ENCODE measurements around the gene WHAMM.
"Not testable (repeated sequence)": the region's sequence is repeated elsewhere in the genome, so short reads cannot be mapped to it uniquely, and the experiment has no call there.

WHAMM gene

GRCh38 chr15:82809308-82810060, at the start of gene WHAMM:
Gene WHAMM, plus strand, starts transcription at chr15:82809628. Its CDS starts 99 bp downstream, at chr15:82809727.
- H3K4me3 ChIP-seq (ENCODE audit: low read depth, low read length) = peak within 1 kb of the TSS; percentile 77
- H3K36me3 ChIP-seq = peaks cover 11% of the 10 kb centered on the region
- H3K27ac ChIP-seq = peak within 1 kb of the TSS; percentile 83
- no peaks in the 10 kb centered on the region for H3K27me3 ChIP-seq (ENCODE audit: insufficient read depth, low read depth, severe bottlenecking)
- no peak for TF ChIP-seq CTCF (IDR thresholded peaks at IDR 0.05; ENCODE audit: low read depth, low read length)
- no peaks in the 10 kb centered on the region for H3K9me3 ChIP-seq (ENCODE audit: severe bottlenecking)
- DNase-seq = peak; percentile 98

GRCh38 chr15:82763361-82764116, 45.9 kb upstream of the WHAMM start:
- no peak for TF ChIP-seq CTCF (IDR thresholded peaks at IDR 0.05; ENCODE audit: low read depth, low read length)
- Histone ChIP-seq H3K4me3 (ENCODE audit: low read depth, low read length) (no peak overlapping the region), H3K27ac (no peak overlapping the region), H3K27me3 (ENCODE audit: insufficient read depth, low read depth, severe bottlenecking) (no peaks in the 10 kb centered on the region), H3K36me3 (peaks cover 5% of the 10 kb centered on the region), H3K9me3 (ENCODE audit: severe bottlenecking) (no peaks in the 10 kb centered on the region)
- no peak for DNase-seq

GRCh38 chr15:82764117-82764490, 45.3 kb upstream of the WHAMM start:
- no peak overlapping the region for H3K4me3 ChIP-seq (ENCODE audit: low read depth, low read length)
- no peak for TF ChIP-seq CTCF (IDR thresholded peaks at IDR 0.05; ENCODE audit: low read depth, low read length)
- DNase-seq = no peak
- H3K27me3 ChIP-seq (ENCODE audit: insufficient read depth, low read depth, severe bottlenecking) = no peaks in the 10 kb centered on the region
- H3K9me3 ChIP-seq (ENCODE audit: severe bottlenecking) = no peaks in the 10 kb centered on the region
- no peak overlapping the region for H3K27ac ChIP-seq
- no peaks in the 10 kb centered on the region; the same call in 1 of the 2 replicates for H3K36me3 ChIP-seq

- no peaks in the 10 kb centered on the region for H3K27me3 ChIP-seq (ENCODE audit: insufficient read depth, low read depth, severe bottlenecking)
- no peak for TF ChIP-seq CTCF (IDR thresholded peaks at IDR 0.05; ENCODE audit: low read depth, low read length)
- no peak overlapping the region for H3K4me3 ChIP-seq (ENCODE audit: low read depth, low read length)
- H3K27ac ChIP-seq = no peak overlapping the region
- H3K36me3 ChIP-seq = no peaks in the 10 kb centered on the region; the same call in 1 of the 2 replicates
- no peak for DNase-seq
- H3K9me3 ChIP-seq (ENCODE audit: severe bottlenecking) = no peaks in the 10 kb centered on the region
Measured at GRCh38 chr15:82764740-82765139, 44.7 kb upstream of the WHAMM start.

GRCh38 chr15:82766201-82766600, 43.2 kb upstream of the WHAMM start:
- not testable (repeated sequence) for H3K36me3 ChIP-seq; H3K4me3 ChIP-seq (ENCODE audit: low read depth, low read length); DNase-seq; H3K9me3 ChIP-seq (ENCODE audit: severe bottlenecking); H3K27me3 ChIP-seq (ENCODE audit: insufficient read depth, low read depth, severe bottlenecking); H3K27ac ChIP-seq

GRCh38 chr15:82767163-82767829, 42.1 kb upstream of the WHAMM start:
- Histone ChIP-seq H3K27me3 (ENCODE audit: insufficient read depth, low read depth, severe bottlenecking) (no peaks in the 10 kb centered on the region), H3K27ac (no peak overlapping the region), H3K9me3 (ENCODE audit: severe bottlenecking) (no peaks in the 10 kb centered on the region), H3K36me3 (no peaks in the 10 kb centered on the region), H3K4me3 (ENCODE audit: low read depth, low read length) (no peak overlapping the region)
- TF ChIP-seq CTCF (IDR thresholded peaks at IDR 0.05; ENCODE audit: low read depth, low read length) = no peak
- no peak for DNase-seq
